CD4-positive, alpha-beta T cell treated with Interleukin-6 for 4 hours (primary cell): ENCODE results near the gene EPM2A.
"Not testable (repeated sequence)": the region's sequence is repeated elsewhere in the genome, so short reads cannot be mapped to it uniquely, and the experiment has no call there.

Experiments
- DNase-seq: peaks from one replicate; pipeline ENCODE4 v3.0.0-alpha.2; 2020; ENCODE audit warnings: mixed read lengths

EPM2A gene

GRCh38 chr6:145728444-145729385 is 6.6 kb downstream of the EPM2A start:
- no peak for DNase-seq

GRCh38 chr6:145727817-145728388 is 7.4 kb downstream of the EPM2A start:
- no peak for DNase-seq

- DNase-seq, result no peak
Observed at GRCh38 chr6:145725570-145725969, 9.8 kb downstream of the EPM2A start.

- DNase-seq, result no peak
Observed at GRCh38 chr6:145723646-145724045, 11.7 kb downstream of the EPM2A start.

GRCh38 chr6:145722190-145722589 is 13.1 kb downstream of the EPM2A start:
- DNase-seq, result no peak

GRCh38 chr6:145721144-145721543 is 14.2 kb downstream of the EPM2A start:
- no peak for DNase-seq

- DNase-seq, result no peak
Observed at GRCh38 chr6:145715426-145715825, 19.9 kb downstream of the EPM2A start.

- DNase-seq, result no peak
Observed at GRCh38 chr6:145714731-145715130, 20.6 kb downstream of the EPM2A start.

GRCh38 chr6:145713773-145714172 is 21.5 kb downstream of the EPM2A start:
- no peak for DNase-seq

GRCh38 chr6:145711372-145711771 is 23.9 kb downstream of the EPM2A start:
- DNase-seq, result no peak

- DNase-seq, result no peak
Observed at GRCh38 chr6:145707397-145707796, 27.9 kb downstream of the EPM2A start.

- DNase-seq, result no peak
Observed at GRCh38 chr6:145705561-145705960, 29.8 kb downstream of the EPM2A start.

GRCh38 chr6:145704143-145704781 is 31.1 kb downstream of the EPM2A start:
- no peak for DNase-seq

GRCh38 chr6:145699462-145699861 is 35.9 kb downstream of the EPM2A start:
- no peak for DNase-seq

GRCh38 chr6:145697401-145697800 is 37.9 kb downstream of the EPM2A start:
- DNase-seq, result not testable (repeated sequence)

- no peak for DNase-seq
Observed at GRCh38 chr6:145694083-145694737, 41.1 kb downstream of the EPM2A start.

GRCh38 chr6:145690969-145691368 is 44.4 kb downstream of the EPM2A start:
- DNase-seq, result no peak

GRCh38 chr6:145689529-145689928 is 45.8 kb downstream of the EPM2A start:
- no peak for DNase-seq

GRCh38 chr6:145688493-145688905 is 46.8 kb downstream of the EPM2A start:
- no peak for DNase-seq

GRCh38 chr6:145685932-145686331 is 49.4 kb downstream of the EPM2A start:
- DNase-seq, result no peak

GRCh38 chr6:145681965-145682364 is 53.4 kb downstream of the EPM2A start:
- DNase-seq, result no peak

GRCh38 chr6:145673504-145673903 is 61.8 kb downstream of the EPM2A start:
- no peak for DNase-seq

GRCh38 chr6:145670311-145670710 is 65.0 kb downstream of the EPM2A start:
- DNase-seq, result no peak
